GM12892 (cell line): ENCODE results near the gene MYL11.

Source experiments
- POLR2A ChIP-seq: IDR thresholded peaks from 2 replicates; pipeline ENCODE4 v1.6.1; 2011; ENCODE audit warnings: low read depth, low read length, control low read depth
- POLR2AphosphoS5 ChIP-seq: IDR thresholded peaks from 2 replicates; pipeline ENCODE4 v1.6.1; 2011; ENCODE audit warnings: low read depth, low read length, control low read depth
- TAF1 ChIP-seq: IDR thresholded peaks from 2 replicates; pipeline ENCODE4 v1.6.1; 2011; ENCODE audit warnings: low read depth, mild to moderate bottlenecking, control low read depth, low read length, borderline replicate concordance

GRCh38 chr16:30351586-30352419, 22.8 kb upstream of the MYL11 start:
- TF ChIP-seq POLR2A (no peak), TAF1 (no peak), POLR2AphosphoS5 (no peak)
